HepG2 (cell line): ENCODE results near the gene KCNK17.

Experiments
- KLF9 ChIP-seq: IDR thresholded peaks from 2 replicates; pipeline ENCODE4 v1.6.1; 2016; ENCODE audit warnings: low read depth
- POLR2A ChIP-seq, 2 experiments: IDR thresholded peaks; 2 replicates each; pipeline ENCODE4 v1.6.1; 2011; ENCODE audit warnings: low read depth in 2 of 2, low read length in 2 of 2, mild to moderate bottlenecking in 1 of 2, moderate library complexity in 1 of 2; ENCODE audit not compliant: insufficient read depth in 1 of 2
- SOX6 ChIP-seq, 2 experiments: fragments of 450-650 bp in 1 of 2; sonication (generic) in 1 of 2; formaldehyde crosslinking in 1 of 2; IDR thresholded peaks; 2 replicates each; pipeline versions ENCODE4 v1.4.0 to v1.6.1; 2017 to 2020; ENCODE audit warnings: antibody characterized with exemption in 1 of 2, mild to moderate bottlenecking in 1 of 2, missing genetic modification reagents in 1 of 2
- TF ChIP-seq, protein P1 (sequence below): sonication (generic); formaldehyde crosslinking; conservative IDR thresholded peaks from 2 replicates; pipeline ENCODE4 v1.4.0; 2020; ENCODE audit warnings: missing genetic modification reagents
- TF ChIP-seq, protein P2 (sequence below): IDR thresholded peaks from 2 replicates; pipeline ENCODE4 v1.6.1; 2012; ENCODE audit warnings: inconsistent platforms

DNA sequence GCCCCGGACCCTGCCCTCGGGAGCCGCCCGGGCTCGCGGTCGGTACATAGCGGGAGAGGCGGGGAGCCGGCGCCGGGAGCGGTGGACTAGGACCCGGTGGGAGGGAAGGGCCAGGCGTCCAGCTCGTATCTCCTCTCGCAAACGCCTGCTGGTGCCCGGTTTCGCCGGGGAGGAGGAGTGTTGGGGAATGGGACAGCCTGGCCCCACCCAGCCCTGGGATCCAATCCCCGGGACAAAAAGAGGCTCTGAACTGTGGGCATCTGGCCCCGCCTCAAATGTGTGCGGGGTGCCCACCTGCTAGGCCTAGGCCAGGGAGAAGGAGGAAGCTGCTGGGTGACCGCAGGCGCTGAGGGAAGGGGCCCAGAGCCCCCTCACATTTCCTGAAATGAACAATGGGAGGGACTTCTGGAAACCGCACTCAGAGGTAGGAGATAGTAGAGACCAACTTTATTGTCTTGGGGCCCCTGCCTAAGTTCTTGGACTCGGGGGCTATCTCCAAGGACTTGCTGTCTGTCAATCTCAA is at the start of gene KCNK17:
- TF ChIP-seq POLR2A (IDR thresholded peaks at IDR 0.05; ENCODE audit: insufficient read depth in 1 of 2, low read depth in 2 of 2, low read length in 2 of 2) (no peak), SOX6 (IDR thresholded peaks at IDR 0.05) (no peak), SOX6 (CRISPR knock-in tag; IDR thresholded peaks at IDR 0.05) (no peak), KLF9 (CRISPR knock-in tag) (no peak)
- TF ChIP-seq, protein P1, sequence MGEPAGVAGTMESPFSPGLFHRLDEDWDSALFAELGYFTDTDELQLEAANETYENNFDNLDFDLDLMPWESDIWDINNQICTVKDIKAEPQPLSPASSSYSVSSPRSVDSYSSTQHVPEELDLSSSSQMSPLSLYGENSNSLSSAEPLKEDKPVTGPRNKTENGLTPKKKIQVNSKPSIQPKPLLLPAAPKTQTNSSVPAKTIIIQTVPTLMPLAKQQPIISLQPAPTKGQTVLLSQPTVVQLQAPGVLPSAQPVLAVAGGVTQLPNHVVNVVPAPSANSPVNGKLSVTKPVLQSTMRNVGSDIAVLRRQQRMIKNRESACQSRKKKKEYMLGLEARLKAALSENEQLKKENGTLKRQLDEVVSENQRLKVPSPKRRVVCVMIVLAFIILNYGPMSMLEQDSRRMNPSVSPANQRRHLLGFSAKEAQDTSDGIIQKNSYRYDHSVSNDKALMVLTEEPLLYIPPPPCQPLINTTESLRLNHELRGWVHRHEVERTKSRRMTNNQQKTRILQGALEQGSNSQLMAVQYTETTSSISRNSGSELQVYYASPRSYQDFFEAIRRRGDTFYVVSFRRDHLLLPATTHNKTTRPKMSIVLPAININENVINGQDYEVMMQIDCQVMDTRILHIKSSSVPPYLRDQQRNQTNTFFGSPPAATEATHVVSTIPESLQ (CRISPR knock-in tag) = no peak
- TF ChIP-seq, protein P2, sequence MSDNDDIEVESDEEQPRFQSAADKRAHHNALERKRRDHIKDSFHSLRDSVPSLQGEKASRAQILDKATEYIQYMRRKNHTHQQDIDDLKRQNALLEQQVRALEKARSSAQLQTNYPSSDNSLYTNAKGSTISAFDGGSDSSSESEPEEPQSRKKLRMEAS = no peak
